AG04450 (cell line): ENCODE measurements around the gene NDUFB10. TPM values are rescaled to one million over a fixed set of nuclear protein-coding genes. Genes with fewer than 3 reads are reported as not detected.

Experiments
- CTCF ChIA-PET: fragments of 300-600, 350-600 bp; formaldehyde crosslinking; extraction: SDS; loops from one replicate; lab custom pipeline; 2022; ENCODE audit warnings: antibody characterized with exemption, inconsistent platforms; lab: Charles Lee
- POLR2A ChIA-PET: fragments of 350-600 bp; formaldehyde crosslinking; extraction: SDS; loops from one replicate; lab custom pipeline; 2021; ENCODE audit warnings: antibody characterized with exemption, inconsistent platforms; lab: Yijun Ruan, JAX
- DNase-seq: peaks from one replicate; pipeline ENCODE4 v3.0.0-alpha.2; 2011; ENCODE audit warnings: low read depth, low spot score
- H3K27ac ChIP-seq: one replicate; pipeline ENCODE4 v1.5.1; 2012; ENCODE audit warnings: low read depth, low read length, control low read depth
- H3K27me3 ChIP-seq: one replicate; pipeline ENCODE4 v1.6.0; 2012; ENCODE audit warnings: low read length; ENCODE audit not compliant: control insufficient read depth, insufficient read depth
- H3K4me3 ChIP-seq: 2 replicates; pipeline ENCODE4 v1.5.1; 2011; ENCODE audit warnings: mild to moderate bottlenecking, low read depth, low read length, control low read depth
- H3K9me3 ChIP-seq: 2 replicates; pipeline ENCODE4 v1.5.1; 2012; ENCODE audit warnings: low read length; ENCODE audit not compliant: control insufficient read depth, insufficient read depth
- polyA plus RNA-seq: library from polyadenylated mRNA; depleted of rRNA; stranded (reverse); fragments of >200 nt; gene quantifications from 2 replicates; pipeline ENCODE4 v1.2.3, GENCODE V29; 2011
- TF ChIP-seq, protein P1 (sequence below): IDR thresholded peaks from 2 replicates; pipeline ENCODE4 v1.5.1; 2011; ENCODE audit warnings: low read depth, low read length, control low read depth, inconsistent platforms

Gene NDUFB10
- polyA plus RNA-seq, 1 experiment: 126 TPM

DNA sequence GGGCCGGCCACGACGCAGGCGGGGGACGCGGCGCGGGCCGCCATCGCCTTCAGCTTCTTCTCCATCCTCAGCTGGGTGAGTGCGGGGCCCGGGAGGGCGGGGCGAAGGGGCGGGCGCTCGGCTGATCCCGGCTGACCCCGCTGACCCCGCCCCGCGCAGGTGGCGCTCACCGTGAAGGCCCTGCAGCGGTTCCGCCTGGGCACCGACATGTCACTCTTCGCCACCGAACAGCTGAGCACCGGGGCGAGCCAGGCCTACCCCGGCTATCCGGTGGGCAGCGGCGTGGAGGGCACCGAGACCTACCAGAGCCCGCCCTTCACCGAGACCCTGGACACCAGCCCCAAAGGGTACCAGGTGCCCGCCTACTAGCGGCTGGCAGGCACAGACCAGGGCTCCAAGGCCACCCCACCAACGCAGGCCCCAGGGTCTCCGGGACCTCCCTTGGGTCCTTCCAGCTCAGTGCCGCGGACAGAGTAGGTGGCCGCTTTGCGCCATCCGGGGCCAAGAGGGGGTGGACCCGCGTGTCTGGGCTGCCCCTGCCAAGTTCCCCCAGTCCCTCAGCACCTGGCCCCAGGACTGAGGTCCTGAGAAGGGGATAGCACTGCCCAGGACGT lies 33.5 kb downstream of the NDUFB10 start:
- Histone ChIP-seq H3K27ac (no peak overlapping the region), H3K9me3 (peaks cover 12% of the 10 kb centered on the region; the same call in 1 of the 2 replicates), H3K27me3 (peaks cover 21% of the 10 kb centered on the region), H3K4me3 (no peak overlapping the region)
- DNase-seq: no peak
- POLR2A ChIA-PET: interaction anchor here (1.8 to 3.2 kb wide), 2 partner anchors 28 to 163 kb away, joined by 7 to 10 read pairs; partner anchors contain the start of genes RPS2 and TRAF7
- TF ChIP-seq, protein P1, sequence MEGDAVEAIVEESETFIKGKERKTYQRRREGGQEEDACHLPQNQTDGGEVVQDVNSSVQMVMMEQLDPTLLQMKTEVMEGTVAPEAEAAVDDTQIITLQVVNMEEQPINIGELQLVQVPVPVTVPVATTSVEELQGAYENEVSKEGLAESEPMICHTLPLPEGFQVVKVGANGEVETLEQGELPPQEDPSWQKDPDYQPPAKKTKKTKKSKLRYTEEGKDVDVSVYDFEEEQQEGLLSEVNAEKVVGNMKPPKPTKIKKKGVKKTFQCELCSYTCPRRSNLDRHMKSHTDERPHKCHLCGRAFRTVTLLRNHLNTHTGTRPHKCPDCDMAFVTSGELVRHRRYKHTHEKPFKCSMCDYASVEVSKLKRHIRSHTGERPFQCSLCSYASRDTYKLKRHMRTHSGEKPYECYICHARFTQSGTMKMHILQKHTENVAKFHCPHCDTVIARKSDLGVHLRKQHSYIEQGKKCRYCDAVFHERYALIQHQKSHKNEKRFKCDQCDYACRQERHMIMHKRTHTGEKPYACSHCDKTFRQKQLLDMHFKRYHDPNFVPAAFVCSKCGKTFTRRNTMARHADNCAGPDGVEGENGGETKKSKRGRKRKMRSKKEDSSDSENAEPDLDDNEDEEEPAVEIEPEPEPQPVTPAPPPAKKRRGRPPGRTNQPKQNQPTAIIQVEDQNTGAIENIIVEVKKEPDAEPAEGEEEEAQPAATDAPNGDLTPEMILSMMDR: no peak
- CTCF ChIA-PET: interaction anchor here (1.5 to 4.0 kb wide), 2 partner anchors 11 to 148 kb away, joined by 4 to 16 read pairs; no protein-coding TSS in a partner anchor

DNA sequence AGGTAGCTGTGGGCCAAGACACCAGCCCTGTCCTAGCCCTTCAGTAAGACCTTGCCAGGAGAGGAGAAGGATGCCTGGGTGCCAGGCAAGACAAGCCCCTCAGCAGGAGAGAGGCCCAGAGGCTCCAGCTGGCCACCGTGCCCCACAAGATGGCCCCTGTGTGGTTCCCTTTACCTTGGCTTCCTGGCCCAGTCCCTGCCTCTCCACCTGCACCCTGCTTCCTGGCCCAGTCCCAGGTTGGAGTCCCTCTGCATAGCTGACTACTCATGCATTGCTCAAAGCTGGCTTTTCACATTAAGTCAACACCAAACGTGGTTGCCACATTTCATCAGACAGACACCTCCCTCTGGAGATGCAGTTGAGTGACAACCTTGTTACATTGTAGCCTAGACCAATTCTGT lies 34.4 kb downstream of the NDUFB10 start:
- TF ChIP-seq, protein P1: no peak
- CTCF ChIA-PET: interaction anchor here (1.5 to 4.0 kb wide), 2 partner anchors 10 to 147 kb away, joined by 4 to 16 read pairs; no protein-coding TSS in a partner anchor
- no peak overlapping the region for H3K4me3 ChIP-seq
- peaks cover 12% of the 10 kb centered on the region; the same call in 1 of the 2 replicates for H3K9me3 ChIP-seq
- no peak for DNase-seq
- peaks cover 21% of the 10 kb centered on the region for H3K27me3 ChIP-seq
- no peak overlapping the region for H3K27ac ChIP-seq
- POLR2A ChIA-PET: interaction anchor here (1.2 to 1.4 kb wide), 2 partner anchors 10 to 162 kb away, joined by 7 to 9 read pairs; partner anchors contain the start of gene TRAF7

DNA sequence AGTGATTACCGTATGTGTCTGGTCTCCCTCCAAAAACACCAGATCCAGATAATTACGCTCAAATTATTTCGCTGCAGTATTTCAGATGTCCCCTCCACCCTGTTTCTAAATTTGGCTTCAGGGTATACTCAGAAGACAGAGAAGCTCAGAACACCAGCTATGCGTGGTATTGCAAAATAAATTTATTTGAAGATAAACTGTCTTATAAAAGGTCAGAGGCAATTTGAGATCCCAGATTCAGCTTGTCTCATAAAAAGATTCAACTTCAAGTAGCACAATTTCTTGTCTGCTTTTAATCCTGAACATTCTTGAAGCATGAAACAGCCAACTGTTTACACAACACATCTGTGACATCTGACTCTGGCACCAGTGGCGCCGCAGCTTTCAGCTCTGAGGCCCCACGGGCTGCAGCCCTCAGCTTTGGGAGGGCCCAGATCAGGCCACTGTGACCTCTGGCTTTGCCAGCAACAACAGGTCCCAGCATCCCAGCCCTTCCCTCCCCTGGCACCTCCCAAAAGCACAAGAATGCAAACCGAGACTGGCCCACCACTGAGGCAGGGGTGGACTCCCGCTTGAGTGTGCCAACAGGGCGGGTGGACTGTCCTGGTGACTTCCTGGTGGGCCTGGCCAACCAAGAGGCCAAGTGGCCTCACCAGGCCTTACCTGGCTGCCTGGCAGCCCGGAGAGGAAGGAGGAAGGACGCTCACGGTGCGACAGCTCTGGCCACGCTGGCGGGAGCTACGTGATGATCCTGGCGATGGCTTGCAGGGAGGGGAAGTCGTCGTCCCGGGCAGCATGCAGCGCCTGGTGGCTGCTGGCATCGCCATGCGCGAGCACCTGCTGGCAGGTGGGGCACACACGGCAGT lies 38.4 kb downstream of the NDUFB10 start:
- no peak overlapping the region for H3K4me3 ChIP-seq
- no peaks in the 10 kb centered on the region for H3K27me3 ChIP-seq
- DNase-seq: no peak
- POLR2A ChIA-PET: interaction anchor here (1.1 to 1.2 kb wide), 2 partner anchors 14 to 158 kb away, joined by 3 to 4 read pairs; partner anchors contain the start of genes GFER and TRAF7
- peak overlapping the region; percentile 57 for H3K27ac ChIP-seq
- TF ChIP-seq, protein P1: no peak
- CTCF ChIA-PET: interaction anchor here (0.5 to 1.0 kb wide), 4 partner anchors 25 to 148 kb away, joined by 3 to 5 read pairs (median 4); no protein-coding TSS in a partner anchor
- H3K9me3 ChIP-seq: peaks cover 5% of the 10 kb centered on the region; the same call in 1 of the 2 replicates

- no peak overlapping the region for H3K27ac ChIP-seq
- no peak overlapping the region for H3K4me3 ChIP-seq
- TF ChIP-seq, protein P1: no peak
- H3K27me3 ChIP-seq: no peaks in the 10 kb centered on the region
- H3K9me3 ChIP-seq: no peaks in the 10 kb centered on the region; the same call in 1 of the 2 replicates
- CTCF ChIA-PET: interaction anchor here (1.0 kb wide), 1 partner anchor 142 kb away, joined by 4 read pairs; no protein-coding TSS in a partner anchor
- POLR2A ChIA-PET: no interaction called here
- no peak for DNase-seq
Measured at GRCh38 chr16:1998360-1998835, 39.1 kb downstream of the NDUFB10 start.
